Activated naive CD4-positive, alpha-beta T cell treated with anti-CD3 and anti-CD28 coated beads, Interleukin-2, amount 50 U/mL, for 72 hours (primary cell): Measurements from ENCODE around the gene RPS3. TPM values are rescaled to one million over a fixed set of nuclear protein-coding genes. Genes with fewer than 3 reads are reported as not detected.
"Not testable (repeated sequence)": the region's sequence is repeated elsewhere in the genome, so short reads cannot be mapped to it uniquely, and the experiment has no call there.

Experiments
- ATAC-seq, 2 donors: fragments of 150-1000 bp; cut with Tn5 transposase; 2 replicates each; pipeline ENCODE4 v1.10.0; 2021; ENCODE audit warnings: mild to moderate bottlenecking in 2 of 2, moderate library complexity in 2 of 2
- DNase-seq, 2 donors: peaks; one replicate each; pipeline ENCODE4 v3.0.0; 2021 to 2022; ENCODE audit warnings: low spot score in 2 of 2
- H3K27ac Mint-ChIP-seq, 2 donors: one replicate each; pipeline ENCODE4 v1.8.0; 2022; ENCODE audit warnings: mild to moderate bottlenecking in 2 of 2, mixed read lengths in 2 of 2
- H3K36me3 Mint-ChIP-seq, 2 donors: one replicate each; pipeline ENCODE4 v1.8.0; 2022; ENCODE audit warnings: mixed read lengths in 2 of 2
- H3K9me3 Mint-ChIP-seq, 2 donors: one replicate each; pipeline ENCODE4 v1.8.0; 2022; ENCODE audit warnings: mixed read lengths in 2 of 2
- total RNA-seq, 2 donors: library from RNA; stranded (reverse); gene quantifications; one replicate each; pipeline ENCODE4 v1.2.3, GENCODE V29; 2022

The RPS3 gene
- total RNA-seq, 2 donors from 2014 or later, result 4,688 to 5,066 TPM

GRCh38 chr11:75373201-75373600 is 26.1 kb upstream of the RPS3 start:
- H3K27ac Mint-ChIP-seq, result peak overlapping the region in 1 of 2 donors; percentile 14
- no peaks in the 10 kb centered on the region for H3K9me3 Mint-ChIP-seq
- no peaks in the 10 kb centered on the region for H3K36me3 Mint-ChIP-seq
- no peak for DNase-seq
- ATAC-seq, result no peak

- H3K9me3 Mint-ChIP-seq, result no peaks in the 10 kb centered on the region
- no peaks in the 10 kb centered on the region for H3K36me3 Mint-ChIP-seq
- H3K27ac Mint-ChIP-seq, result no peak overlapping the region
- ATAC-seq (no peak), DNase-seq (no peak)
Observed at GRCh38 chr11:75374646-75375045, 24.7 kb upstream of the RPS3 start.

GRCh38 chr11:75375626-75376025 is 23.7 kb upstream of the RPS3 start:
- Mint-ChIP-seq H3K36me3 (no peaks in the 10 kb centered on the region), H3K9me3 (no peaks in the 10 kb centered on the region), H3K27ac (peak overlapping the region in 1 of 2 donors; percentile 38)
- ATAC-seq (no peak), DNase-seq (no peak)

- ATAC-seq (no peak), DNase-seq (no peak)
- Mint-ChIP-seq H3K9me3 (no peaks in the 10 kb centered on the region), H3K27ac (peak overlapping the region in 1 of 2 donors; percentile 38), H3K36me3 (no peaks in the 10 kb centered on the region)
Observed at GRCh38 chr11:75376175-75376574, 23.1 kb upstream of the RPS3 start.

GRCh38 chr11:75378776-75379175 is 20.5 kb upstream of the RPS3 start:
- not testable (repeated sequence) for DNase-seq, H3K36me3 Mint-ChIP-seq, ATAC-seq, H3K9me3 Mint-ChIP-seq
- peak overlapping the region in 1 of 2 donors; percentile 29 for H3K27ac Mint-ChIP-seq

- no peak for DNase-seq
- no peaks in the 10 kb centered on the region for H3K36me3 Mint-ChIP-seq
- ATAC-seq, result no peak
- no peaks in the 10 kb centered on the region for H3K9me3 Mint-ChIP-seq
- H3K27ac Mint-ChIP-seq, result no peak overlapping the region
Observed at GRCh38 chr11:75380245-75380644, 19.1 kb upstream of the RPS3 start.

GRCh38 chr11:75380716-75381420 is 18.4 kb upstream of the RPS3 start:
- Mint-ChIP-seq H3K36me3 (no peaks in the 10 kb centered on the region), H3K9me3 (no peaks in the 10 kb centered on the region), H3K27ac (peak overlapping the region in 1 of 2 donors; percentile 12)
- ATAC-seq, result no peak
- no peak for DNase-seq

GRCh38 chr11:75383246-75383645 is 16.1 kb upstream of the RPS3 start:
- no peaks in the 10 kb centered on the region for H3K36me3 Mint-ChIP-seq
- H3K27ac Mint-ChIP-seq, result peak overlapping the region; percentile 26 to 50
- peak; percentile 43 to 55 for ATAC-seq
- DNase-seq, result no peak
- no peaks in the 10 kb centered on the region for H3K9me3 Mint-ChIP-seq

GRCh38 chr11:75384438-75385080 is 14.8 kb upstream of the RPS3 start:
- no peaks in the 10 kb centered on the region for H3K36me3 Mint-ChIP-seq
- H3K27ac Mint-ChIP-seq, result peak overlapping the region in 1 of 2 donors; percentile 76
- ATAC-seq (peak; percentile 88 to 91), DNase-seq (peak; percentile 70 to 81)
- H3K9me3 Mint-ChIP-seq, result no peaks in the 10 kb centered on the region

- ATAC-seq (no peak), DNase-seq (no peak)
- Mint-ChIP-seq H3K36me3 (no peaks in the 10 kb centered on the region), H3K9me3 (no peaks in the 10 kb centered on the region), H3K27ac (no peak overlapping the region)
Observed at GRCh38 chr11:75386942-75387630, 12.2 kb upstream of the RPS3 start.

- no peak overlapping the region for H3K27ac Mint-ChIP-seq
- H3K9me3 Mint-ChIP-seq, result no peaks in the 10 kb centered on the region
- peak in 1 of 2 donors; percentile 13 for DNase-seq
Observed at GRCh38 chr11:75387736-75388294, 11.5 kb upstream of the RPS3 start.

GRCh38 chr11:75388386-75389275 is 10.7 kb upstream of the RPS3 start:
- no peaks in the 10 kb centered on the region for H3K9me3 Mint-ChIP-seq
- no peak overlapping the region for H3K27ac Mint-ChIP-seq
- no peaks in the 10 kb centered on the region for H3K36me3 Mint-ChIP-seq
- peak; percentile 68 to 72 for DNase-seq
- ATAC-seq, result peak; percentile 77 to 82

More at GRCh38 chr11:75387736-75388294, 11.5 kb upstream of the RPS3 start:
- H3K36me3 Mint-ChIP-seq, result no peaks in the 10 kb centered on the region
- no peak for ATAC-seq

- no peak for ATAC-seq
- no peak overlapping the region for H3K27ac Mint-ChIP-seq
- no peaks in the 10 kb centered on the region for H3K9me3 Mint-ChIP-seq
Observed at GRCh38 chr11:75389276-75389605, 10.1 kb upstream of the RPS3 start.

GRCh38 chr11:75389925-75390324 is 9.4 kb upstream of the RPS3 start:
- ATAC-seq (no peak), DNase-seq (peak in 1 of 2 donors; percentile 30)
- Mint-ChIP-seq H3K27ac (no peak overlapping the region), H3K9me3 (no peaks in the 10 kb centered on the region), H3K36me3 (no peaks in the 10 kb centered on the region)

More at GRCh38 chr11:75389276-75389605, 10.1 kb upstream of the RPS3 start:
- no peaks in the 10 kb centered on the region for H3K36me3 Mint-ChIP-seq
- no peak for DNase-seq

GRCh38 chr11:75394085-75394840 is 5.1 kb upstream of the RPS3 start:
- H3K9me3 Mint-ChIP-seq, result no peaks in the 10 kb centered on the region
- DNase-seq (no peak), ATAC-seq (peak in 1 of 2 donors; percentile 79)
- H3K27ac Mint-ChIP-seq, result peak overlapping the region in 1 of 2 donors; percentile 50
- peaks cover 2 to 3% of the 10 kb centered on the region in 2 donors for H3K36me3 Mint-ChIP-seq

GRCh38 chr11:75398906-75399305 is 412 bp upstream of the RPS3 start:
- ATAC-seq (no peak), DNase-seq (no peak)
- Mint-ChIP-seq H3K36me3 (peaks cover 49% of the 10 kb centered on the region in 2 donors), H3K27ac (peak overlapping the region; percentile 99 to 100), H3K9me3 (no peaks in the 10 kb centered on the region)
